Neural cell (in vitro differentiated cells): ENCODE results near the gene SERPINI1. TPM values are rescaled to one million over a fixed set of nuclear protein-coding genes. Genes with fewer than 3 reads are reported as not detected.

Source experiments
- H2AFZ ChIP-seq: fragments of 200-600, 300-800 bp; sonication (generic), shearing (Covaris generic); 2 replicates; pipeline ENCODE4 v1.6.0; 2014; ENCODE audit warnings: low read depth, mild to moderate bottlenecking, antibody characterized with exemption, low read length, moderate library complexity
- H3F3A ChIP-seq: fragments of 200-600 bp; shearing (Covaris generic); 2 replicates; pipeline ENCODE4 v1.6.1; 2016; ENCODE audit warnings: mild to moderate bottlenecking, moderate library complexity, mixed read lengths, antibody characterized with exemption, low read length; ENCODE audit not compliant: insufficient read depth, poor library complexity, severe bottlenecking
- H3K27ac ChIP-seq: fragments of 200-600, 300-800 bp; sonication (generic), shearing (Covaris generic); 2 replicates; pipeline ENCODE4 v1.5.1; 2014; ENCODE audit warnings: mild to moderate bottlenecking, low read length, moderate library complexity
- H3K27me3 ChIP-seq: fragments of 300-800, 200-600 bp; sonication (generic), shearing (Covaris generic); 2 replicates; pipeline ENCODE4 v1.6.0; 2014; ENCODE audit warnings: mild to moderate bottlenecking, low read depth, low read length, moderate library complexity; ENCODE audit not compliant: insufficient read depth
- H3K36me3 ChIP-seq: fragments of 300-800, 200-600 bp; sonication (generic), shearing (Covaris generic); 2 replicates; pipeline ENCODE4 v1.5.1; 2014; ENCODE audit warnings: mild to moderate bottlenecking, antibody characterized with exemption, low read length, moderate library complexity; ENCODE audit not compliant: insufficient read depth
- H3K4me2 ChIP-seq: fragments of 300-800, 200-600 bp; sonication (generic), shearing (Covaris generic); 2 replicates; pipeline ENCODE4 v1.6.0; 2014; ENCODE audit warnings: mild to moderate bottlenecking, low read length
- H3K4me3 ChIP-seq: fragments of 300-800, 200-600 bp; sonication (generic), shearing (Covaris generic); 2 replicates; pipeline ENCODE4 v1.5.1; 2014; ENCODE audit warnings: mild to moderate bottlenecking, low read length, moderate library complexity
- H3K79me2 ChIP-seq: fragments of 200-600 bp; shearing (Covaris generic); replicated peaks from 2 replicates; pipeline ENCODE4 v1.6.0; 2014; ENCODE audit warnings: mild to moderate bottlenecking, low read length, moderate library complexity; ENCODE audit not compliant: insufficient read depth
- H3K9ac ChIP-seq: fragments of 300-800, 200-600 bp; sonication (generic), shearing (Covaris generic); 2 replicates; pipeline ENCODE4 v1.6.1; 2016; ENCODE audit warnings: mild to moderate bottlenecking, low read length, mixed read lengths
- H3K9me2 ChIP-seq: fragments of 200-600 bp; shearing (Covaris generic); 2 replicates; pipeline ENCODE4 v1.6.1; 2016; ENCODE audit warnings: mild to moderate bottlenecking, low read length, mixed read lengths; ENCODE audit not compliant: insufficient read depth
- H3K9me3 ChIP-seq: fragments of 200-600, 300-800 bp; sonication (generic), shearing (Covaris generic); 2 replicates; pipeline ENCODE4 v1.6.1; 2016; ENCODE audit warnings: mild to moderate bottlenecking, mixed run types, low read length, moderate library complexity, mixed read lengths
- H4K20me1 ChIP-seq: fragments of 200-600 bp; shearing (Covaris generic); 2 replicates; pipeline ENCODE4 v1.6.1; 2016; ENCODE audit warnings: mild to moderate bottlenecking, mixed run types; ENCODE audit not compliant: insufficient read depth
- EP300 ChIP-seq: fragments of 450-650 bp; conservative IDR thresholded peaks from 2 replicates; pipeline ENCODE4 v1.6.1; 2014; ENCODE audit warnings: antibody characterized with exemption, mild to moderate bottlenecking, moderate library complexity; ENCODE audit not compliant: poor library complexity, severe bottlenecking
- EZH2 ChIP-seq: fragments of 200-600, 300-800 bp; shearing (Covaris generic), sonication (generic); IDR thresholded peaks from 2 replicates; pipeline ENCODE4 v1.6.1; 2014; ENCODE audit warnings: antibody characterized with exemption, low read length, borderline replicate concordance, mild to moderate bottlenecking; ENCODE audit not compliant: insufficient read depth, poor library complexity, severe bottlenecking
- MXI1 ChIP-seq: fragments of 450-650 bp; conservative IDR thresholded peaks from 2 replicates; pipeline ENCODE4 v1.6.1; 2014; ENCODE audit warnings: antibody characterized with exemption, mild to moderate bottlenecking; ENCODE audit not compliant: poor library complexity, severe bottlenecking
- POLR2AphosphoS5 ChIP-seq: IDR thresholded peaks from 2 replicates; pipeline ENCODE4 v1.6.1; 2012
- RAD21 ChIP-seq: fragments of 450-650 bp; conservative IDR thresholded peaks from 2 replicates; pipeline ENCODE4 v1.6.1; 2014; ENCODE audit warnings: antibody characterized with exemption, mild to moderate bottlenecking, moderate library complexity
- REST ChIP-seq: IDR thresholded peaks from 2 replicates; pipeline ENCODE4 v1.6.1; 2012; ENCODE audit warnings: borderline replicate concordance
- SMC3 ChIP-seq: fragments of 450-650 bp; conservative IDR thresholded peaks from 2 replicates; pipeline ENCODE4 v1.6.1; 2014; ENCODE audit warnings: antibody characterized with exemption, mild to moderate bottlenecking, moderate library complexity; ENCODE audit not compliant: poor library complexity
- TAF1 ChIP-seq: IDR thresholded peaks from 2 replicates; pipeline ENCODE4 v1.6.1; 2012; ENCODE audit warnings: low read depth
- polyA plus RNA-seq: library from polyadenylated mRNA; depleted of rRNA; stranded (reverse); fragments of >200 nt; gene quantifications from 2 replicates; pipeline ENCODE4 v1.2.3, GENCODE V29; 2014
- TF ChIP-seq, protein P1 (sequence below): fragments of 450-650 bp; IDR thresholded peaks from 2 replicates; pipeline ENCODE4 v1.5.1; 2014; ENCODE audit warnings: antibody characterized with exemption, mild to moderate bottlenecking, moderate library complexity; ENCODE audit not compliant: poor library complexity, severe bottlenecking

The SERPINI1 gene
- polyA plus RNA-seq, 1 donor from 2014 or later, result 150 TPM

- no peaks in the 10 kb centered on the region for H3F3A ChIP-seq
- no peak overlapping the region for H3K27ac ChIP-seq
- H2AFZ ChIP-seq, result no peak overlapping the region
- H3K9me2 ChIP-seq, result no peaks in the 10 kb centered on the region
- H3K79me2 ChIP-seq, result no peaks in the 10 kb centered on the region
- no peak overlapping the region for H3K9ac ChIP-seq
- H3K4me2 ChIP-seq, result no peak overlapping the region
- TF ChIP-seq SMC3, result no peak
- no peak for TF ChIP-seq TAF1
- TF ChIP-seq RAD21, result no peak
- H3K4me3 ChIP-seq, result no peak overlapping the region
- no peaks in the 10 kb centered on the region for H3K36me3 ChIP-seq
- H3K9me3 ChIP-seq, result no peaks in the 10 kb centered on the region
- no peaks in the 10 kb centered on the region for H4K20me1 ChIP-seq
- H3K27me3 ChIP-seq, result no peaks in the 10 kb centered on the region
Measured at GRCh38 chr3:167840247-167840646, 104.7 kb downstream of the SERPINI1 start.

DNA sequence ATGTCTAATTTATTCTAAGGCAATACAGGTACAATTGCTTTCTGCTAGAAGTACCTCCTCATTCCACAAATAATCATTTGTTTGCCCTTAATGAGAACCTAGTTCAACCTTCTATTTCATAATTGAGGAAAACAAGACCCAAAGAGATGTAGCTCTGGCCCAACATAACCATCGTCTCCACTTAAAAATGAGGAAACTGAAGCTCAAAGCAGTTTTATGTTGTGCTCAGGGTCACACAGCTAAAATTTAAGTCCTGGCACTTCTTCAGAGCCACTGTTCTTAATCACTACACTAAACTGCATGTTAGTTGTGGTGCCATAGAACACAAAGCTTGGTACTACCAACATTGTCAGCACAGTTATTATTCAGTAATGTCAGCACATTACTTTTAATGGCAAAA is 108.0 kb downstream of the SERPINI1 start:
- H3K36me3 ChIP-seq, result no peaks in the 10 kb centered on the region
- H3K4me3 ChIP-seq, result no peak overlapping the region
- no peak overlapping the region for H2AFZ ChIP-seq
- no peaks in the 10 kb centered on the region for H4K20me1 ChIP-seq
- no peaks in the 10 kb centered on the region for H3K79me2 ChIP-seq
- no peak overlapping the region for H3K27ac ChIP-seq
- no peaks in the 10 kb centered on the region for H3K9me3 ChIP-seq
- H3K9me2 ChIP-seq, result no peaks in the 10 kb centered on the region
- no peaks in the 10 kb centered on the region for H3F3A ChIP-seq
- no peak overlapping the region for H3K9ac ChIP-seq
- no peaks in the 10 kb centered on the region for H3K27me3 ChIP-seq
- H3K4me2 ChIP-seq, result no peak overlapping the region
- TF ChIP-seq TAF1 (no peak), SMC3 (no peak), POLR2AphosphoS5 (no peak)

DNA sequence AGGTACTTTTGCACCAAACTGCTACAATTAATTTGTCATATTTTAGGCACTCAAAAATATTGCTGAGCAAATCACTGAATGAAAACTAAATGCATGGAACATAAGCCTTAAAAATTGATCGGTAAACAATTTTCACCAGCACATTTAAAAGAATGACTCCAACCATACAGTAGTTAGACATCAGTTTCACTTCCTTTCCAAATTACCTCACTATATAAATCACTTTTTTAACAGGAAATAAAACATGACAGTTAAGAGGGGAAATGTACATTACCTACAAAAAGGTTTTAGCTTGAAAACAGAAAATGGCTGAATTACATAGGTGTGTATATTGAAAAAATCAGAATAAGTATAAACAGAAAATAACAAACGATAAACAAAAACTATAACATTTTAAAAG is 108.4 kb downstream of the SERPINI1 start:
- no peak overlapping the region for H2AFZ ChIP-seq
- H3F3A ChIP-seq, result no peaks in the 10 kb centered on the region
- no peaks in the 10 kb centered on the region for H3K9me3 ChIP-seq
- H4K20me1 ChIP-seq, result no peaks in the 10 kb centered on the region
- H3K27me3 ChIP-seq, result no peaks in the 10 kb centered on the region
- no peaks in the 10 kb centered on the region for H3K36me3 ChIP-seq
- TF ChIP-seq POLR2AphosphoS5 (no peak), SMC3 (no peak), EP300 (no peak), REST (no peak), MXI1 (no peak), EZH2 (no peak), RAD21 (no peak), TAF1 (no peak)
- TF ChIP-seq, protein P1, sequence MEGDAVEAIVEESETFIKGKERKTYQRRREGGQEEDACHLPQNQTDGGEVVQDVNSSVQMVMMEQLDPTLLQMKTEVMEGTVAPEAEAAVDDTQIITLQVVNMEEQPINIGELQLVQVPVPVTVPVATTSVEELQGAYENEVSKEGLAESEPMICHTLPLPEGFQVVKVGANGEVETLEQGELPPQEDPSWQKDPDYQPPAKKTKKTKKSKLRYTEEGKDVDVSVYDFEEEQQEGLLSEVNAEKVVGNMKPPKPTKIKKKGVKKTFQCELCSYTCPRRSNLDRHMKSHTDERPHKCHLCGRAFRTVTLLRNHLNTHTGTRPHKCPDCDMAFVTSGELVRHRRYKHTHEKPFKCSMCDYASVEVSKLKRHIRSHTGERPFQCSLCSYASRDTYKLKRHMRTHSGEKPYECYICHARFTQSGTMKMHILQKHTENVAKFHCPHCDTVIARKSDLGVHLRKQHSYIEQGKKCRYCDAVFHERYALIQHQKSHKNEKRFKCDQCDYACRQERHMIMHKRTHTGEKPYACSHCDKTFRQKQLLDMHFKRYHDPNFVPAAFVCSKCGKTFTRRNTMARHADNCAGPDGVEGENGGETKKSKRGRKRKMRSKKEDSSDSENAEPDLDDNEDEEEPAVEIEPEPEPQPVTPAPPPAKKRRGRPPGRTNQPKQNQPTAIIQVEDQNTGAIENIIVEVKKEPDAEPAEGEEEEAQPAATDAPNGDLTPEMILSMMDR, result no peak
- H3K79me2 ChIP-seq, result no peaks in the 10 kb centered on the region
- no peak overlapping the region for H3K27ac ChIP-seq
- H3K9ac ChIP-seq, result no peak overlapping the region
- no peak overlapping the region for H3K4me3 ChIP-seq
- H3K9me2 ChIP-seq, result no peaks in the 10 kb centered on the region
- H3K4me2 ChIP-seq, result no peak overlapping the region
